Stimulated activated CD4-positive, alpha-beta T cell treated with anti-CD3 and anti-CD28 coated beads, Interleukin-4, amount 100 ng/mL, for 24 hours (primary cell): ENCODE results near the gene ITPR1.
"Not testable (repeated sequence)": the region's sequence is repeated elsewhere in the genome, so short reads cannot be mapped to it uniquely, and the experiment has no call there.

Experiments used
- DNase-seq: peaks from one replicate; pipeline ENCODE4 v3.0.0-alpha.2; 2020

The ITPR1 gene

DNA sequence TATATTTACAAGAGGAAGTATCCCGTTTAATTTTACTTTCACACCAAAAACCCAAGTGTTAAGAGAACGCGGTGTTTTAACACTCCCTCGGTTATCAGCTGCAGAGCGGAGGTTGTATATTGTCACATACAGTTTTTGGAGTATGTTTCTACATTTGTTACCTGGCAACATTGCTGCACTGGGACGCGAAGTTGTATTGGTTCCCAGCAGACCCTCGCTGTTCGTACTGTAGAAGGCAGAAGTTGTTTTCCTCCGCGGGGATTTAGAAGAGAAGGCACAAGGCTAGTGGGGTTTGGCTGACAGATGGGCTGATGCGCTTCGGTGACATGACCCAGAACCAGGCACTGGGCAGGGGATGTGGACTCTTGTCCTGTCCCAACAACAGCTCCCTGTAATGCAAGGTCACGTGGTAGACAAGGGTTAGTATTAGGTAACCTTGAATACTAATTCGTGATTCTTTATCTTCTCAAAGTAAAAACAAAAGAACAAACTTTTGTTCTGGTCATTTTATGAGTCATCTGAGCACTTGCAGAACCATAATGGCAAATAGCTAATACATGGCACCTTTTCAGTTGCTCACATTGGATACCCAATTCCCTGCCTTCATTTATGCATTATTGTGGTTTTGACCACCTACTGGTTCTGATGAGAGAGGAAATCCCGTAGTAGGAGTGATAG lies 255.7 kb downstream of the ITPR1 start:
- DNase-seq: no peak

- no peak for DNase-seq
Observed at GRCh38 chr3:4749567-4750002, 256.4 kb downstream of the ITPR1 start.

GRCh38 chr3:4750306-4750968 lies 257.3 kb downstream of the ITPR1 start:
- no peak for DNase-seq

- no peak for DNase-seq
Observed at GRCh38 chr3:4751029-4751501, 257.9 kb downstream of the ITPR1 start.

- no peak for DNase-seq
Observed at GRCh38 chr3:4751502-4752101, 258.5 kb downstream of the ITPR1 start.

DNA sequence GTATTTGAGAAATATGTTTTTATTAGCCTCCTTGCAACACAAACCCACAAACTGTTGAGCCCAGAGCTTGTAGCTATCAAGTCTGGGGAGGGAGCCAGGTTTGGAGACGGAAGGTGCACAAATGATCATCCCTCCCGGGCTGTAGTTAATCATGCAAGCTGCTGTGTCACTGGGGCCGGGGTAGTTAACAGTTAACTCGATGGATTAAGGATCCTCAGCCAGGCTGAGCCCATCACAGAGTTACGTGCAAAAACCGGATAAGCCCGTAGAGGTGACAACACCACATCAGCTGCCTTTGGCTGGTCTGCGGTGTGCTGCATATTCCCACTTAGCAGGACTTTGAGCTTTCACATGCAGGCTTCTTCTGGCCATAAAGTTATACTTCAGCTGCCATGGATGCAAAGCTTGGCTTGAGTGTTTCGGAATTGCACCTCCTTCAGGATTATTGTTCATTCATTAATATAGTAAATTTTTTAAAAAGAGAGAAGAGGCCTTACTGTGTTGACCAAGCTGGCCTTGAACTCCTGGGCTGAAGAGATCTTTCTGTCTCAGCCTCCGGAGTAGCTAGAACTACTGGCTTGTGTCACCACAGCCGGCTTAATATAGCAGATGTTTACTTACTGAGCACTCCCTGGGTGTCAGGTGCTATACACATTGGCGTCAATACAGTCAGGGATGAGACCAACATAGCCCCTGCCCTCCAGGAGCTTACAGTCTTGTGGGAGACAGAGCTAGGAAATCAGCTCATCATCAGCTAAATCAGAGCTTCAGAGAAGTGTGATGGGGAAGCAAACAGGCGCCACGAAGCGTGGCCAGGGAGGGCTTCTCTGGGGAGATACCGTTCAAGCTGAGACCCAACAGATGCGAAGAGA lies 259.3 kb downstream of the ITPR1 start:
- DNase-seq: no peak

DNA sequence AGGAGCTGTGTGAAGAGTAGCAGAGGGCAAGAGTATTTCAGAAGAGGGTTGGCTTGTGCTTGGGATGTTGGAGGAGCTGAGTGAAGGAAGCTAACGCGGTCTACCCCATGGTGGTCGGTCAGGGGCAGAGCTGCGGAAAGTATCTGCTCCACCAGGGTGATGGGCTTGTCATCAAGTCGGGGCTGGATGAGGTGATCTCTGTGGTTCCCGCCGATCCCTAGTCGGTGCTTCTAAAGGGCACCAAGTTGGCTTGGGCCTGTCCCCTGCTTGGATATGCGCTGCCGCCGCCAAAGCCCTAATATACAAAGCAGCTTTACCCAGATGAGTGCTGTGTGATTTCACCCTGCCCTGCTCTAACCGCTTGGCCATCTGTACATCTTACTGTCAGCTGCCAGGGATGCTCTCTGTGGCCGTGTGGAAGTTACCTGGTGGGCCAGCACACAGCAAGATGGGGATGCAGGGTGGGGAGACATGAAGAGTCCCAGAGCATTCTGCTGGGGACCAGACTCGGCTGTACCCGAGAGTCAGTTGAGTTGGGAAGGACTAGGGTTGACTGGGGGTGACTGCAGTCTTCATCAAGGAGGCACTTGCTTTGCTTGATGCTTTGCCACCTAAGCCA lies 260.0 kb downstream of the ITPR1 start:
- DNase-seq: no peak

DNA sequence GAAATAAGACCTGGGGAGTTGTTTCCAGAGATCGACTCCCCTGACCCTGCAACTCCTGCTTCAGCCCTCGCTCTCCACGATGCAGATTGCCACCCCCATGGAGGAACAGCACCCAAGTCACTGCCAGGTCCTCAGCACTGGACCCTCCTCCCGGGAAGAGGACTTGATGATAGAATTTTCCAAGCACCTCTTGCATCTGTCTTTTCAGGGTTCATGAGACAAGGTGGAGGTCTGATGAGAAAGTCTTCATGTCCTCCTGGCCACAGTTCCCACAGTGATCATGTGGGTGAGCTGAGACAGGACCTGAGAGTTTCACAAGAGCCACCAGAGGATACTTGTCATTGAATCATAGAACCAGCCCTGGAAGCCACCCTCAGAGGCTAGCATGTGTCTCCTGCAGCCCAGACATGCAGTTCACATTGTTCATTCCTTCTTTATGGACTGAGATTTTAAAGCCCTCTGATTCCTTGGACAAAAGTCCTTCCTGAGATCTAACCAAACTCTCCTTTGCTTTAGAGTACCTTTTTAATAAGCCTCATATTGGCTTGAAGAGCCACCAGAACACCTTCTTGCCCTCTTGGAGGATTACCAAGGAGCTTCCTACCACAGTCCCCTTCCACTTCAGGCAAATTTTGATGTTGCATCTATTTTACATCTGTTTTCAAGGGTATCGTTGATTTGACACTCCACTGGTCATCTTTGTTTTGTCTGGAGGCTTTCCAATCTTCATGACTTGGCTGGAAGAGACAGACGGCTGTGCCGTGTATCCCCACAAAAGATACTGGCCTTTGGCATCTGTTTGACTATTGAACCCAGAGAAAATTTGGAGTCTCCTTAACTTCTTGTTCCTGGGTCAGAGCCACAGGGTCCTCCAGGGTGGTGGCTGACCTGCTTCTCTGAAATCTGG lies 261.3 kb downstream of the ITPR1 start:
- DNase-seq: no peak

DNA sequence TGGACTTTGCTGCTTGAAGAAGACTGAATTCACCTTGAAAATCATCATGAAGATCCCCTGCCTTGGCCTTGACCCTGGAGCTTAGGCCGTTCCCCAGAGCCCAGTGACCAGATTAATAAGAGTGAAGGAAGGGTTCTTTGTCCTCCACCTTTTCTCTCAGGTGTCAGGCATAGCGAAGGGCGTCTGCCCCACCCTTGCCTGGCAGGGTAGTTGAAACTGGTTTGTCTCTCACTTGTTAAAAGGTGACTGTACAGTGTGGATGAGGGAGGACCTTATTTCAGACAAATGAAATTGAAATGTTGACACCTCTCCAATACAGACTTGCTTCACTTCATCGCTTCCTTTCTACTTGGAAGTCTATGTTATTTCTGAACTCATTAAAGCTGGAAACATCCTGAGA lies 262.4 kb downstream of the ITPR1 start:
- DNase-seq: no peak

DNA sequence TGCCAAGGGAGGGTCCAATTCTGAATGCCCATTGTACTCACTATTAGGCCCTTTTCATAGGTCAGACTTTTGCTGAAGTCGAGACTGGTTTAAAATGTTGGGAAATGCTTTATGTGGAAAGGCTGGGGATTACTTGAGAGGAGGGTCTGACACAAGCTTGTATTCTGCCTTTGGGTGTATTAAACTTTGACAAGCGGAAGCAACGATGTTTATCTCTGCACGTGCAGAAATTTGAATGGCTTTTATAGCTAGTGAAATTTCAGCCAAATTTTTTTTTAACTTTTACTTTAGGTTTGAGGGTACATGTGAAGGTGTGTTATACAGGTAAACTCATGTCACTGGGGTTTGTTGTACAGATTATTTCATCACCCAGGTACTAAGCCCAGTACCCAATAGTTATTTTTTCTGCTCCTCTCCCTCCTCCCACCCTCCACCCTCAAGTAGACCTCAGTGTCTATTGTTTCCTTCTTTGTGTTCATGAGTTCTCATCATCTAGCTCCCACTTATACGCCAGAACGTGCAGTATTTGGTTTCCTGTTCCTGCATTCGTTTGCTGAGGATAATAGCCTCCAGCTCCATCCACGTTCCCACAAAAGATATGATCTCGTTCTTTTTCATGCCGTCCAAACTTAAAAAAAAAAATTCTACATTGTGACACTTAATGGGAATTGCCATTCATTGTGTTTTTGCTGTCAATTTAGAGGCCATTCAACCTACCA lies 263.1 kb downstream of the ITPR1 start:
- DNase-seq: no peak

DNA sequence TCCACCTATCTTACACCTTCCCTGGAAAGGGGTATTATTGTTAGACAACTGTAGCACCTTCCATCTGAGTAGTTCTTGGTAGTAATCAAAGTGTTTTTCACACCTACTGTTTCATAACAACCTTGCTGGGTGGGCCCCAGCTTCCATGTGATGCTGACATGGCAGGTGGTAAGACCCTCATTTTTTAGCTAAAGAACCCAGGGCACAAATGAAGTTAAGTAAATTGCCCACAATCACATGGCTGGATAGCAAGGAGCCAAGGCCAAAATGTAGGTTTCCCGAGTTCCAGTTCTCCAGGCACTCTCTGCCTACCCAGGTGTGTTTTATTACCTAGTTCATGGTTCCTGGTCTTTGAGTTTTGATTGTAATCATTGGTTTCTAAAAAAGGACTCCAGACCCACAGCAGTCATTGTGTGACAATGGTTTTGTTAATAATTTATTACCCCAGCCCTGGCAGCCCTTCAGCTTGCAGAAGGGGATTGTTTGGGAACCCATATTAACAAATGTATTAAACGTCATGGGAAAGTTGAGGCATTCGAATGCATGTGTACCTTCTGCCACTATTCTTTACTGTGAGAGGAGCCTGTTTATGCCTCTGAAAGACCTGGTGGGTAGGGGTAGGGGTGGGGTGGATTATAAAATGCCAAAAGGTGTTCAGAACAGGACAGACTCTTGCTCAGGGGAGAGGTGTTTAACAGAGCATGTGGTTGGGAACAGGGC lies 263.9 kb downstream of the ITPR1 start:
- no peak for DNase-seq

DNA sequence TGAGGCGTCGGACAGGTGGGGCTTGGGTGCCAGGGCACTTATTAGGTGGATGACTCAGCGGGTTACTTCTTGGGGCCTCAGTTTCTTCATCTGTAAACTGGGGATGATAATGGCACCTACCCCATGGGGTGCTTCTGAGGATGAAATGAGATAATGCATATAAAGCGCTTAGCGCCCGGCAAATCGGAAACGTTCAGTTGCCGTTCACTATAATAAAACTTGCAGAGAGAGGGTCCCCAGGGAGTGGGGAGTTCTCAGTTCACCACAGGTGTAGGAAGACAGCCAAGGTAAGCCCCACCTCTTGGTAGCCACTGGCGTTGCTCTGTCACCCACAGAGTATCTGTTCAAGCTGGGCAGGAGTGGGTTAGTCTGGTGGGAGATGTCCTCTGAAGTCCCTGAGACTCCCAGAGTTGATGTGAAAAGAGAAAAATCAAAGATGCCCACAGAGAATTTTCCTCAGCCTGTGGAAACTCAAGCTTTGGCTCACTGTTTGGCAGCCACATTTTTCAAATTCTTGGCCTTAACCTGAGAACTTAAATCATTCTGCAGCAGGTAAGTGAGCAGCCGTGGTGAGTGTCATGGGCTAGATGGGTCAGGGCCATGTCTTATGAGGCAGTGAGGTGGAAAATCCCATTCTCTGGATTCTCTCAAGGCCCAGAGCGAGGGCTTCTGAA lies 264.6 kb downstream of the ITPR1 start:
- DNase-seq: no peak

DNA sequence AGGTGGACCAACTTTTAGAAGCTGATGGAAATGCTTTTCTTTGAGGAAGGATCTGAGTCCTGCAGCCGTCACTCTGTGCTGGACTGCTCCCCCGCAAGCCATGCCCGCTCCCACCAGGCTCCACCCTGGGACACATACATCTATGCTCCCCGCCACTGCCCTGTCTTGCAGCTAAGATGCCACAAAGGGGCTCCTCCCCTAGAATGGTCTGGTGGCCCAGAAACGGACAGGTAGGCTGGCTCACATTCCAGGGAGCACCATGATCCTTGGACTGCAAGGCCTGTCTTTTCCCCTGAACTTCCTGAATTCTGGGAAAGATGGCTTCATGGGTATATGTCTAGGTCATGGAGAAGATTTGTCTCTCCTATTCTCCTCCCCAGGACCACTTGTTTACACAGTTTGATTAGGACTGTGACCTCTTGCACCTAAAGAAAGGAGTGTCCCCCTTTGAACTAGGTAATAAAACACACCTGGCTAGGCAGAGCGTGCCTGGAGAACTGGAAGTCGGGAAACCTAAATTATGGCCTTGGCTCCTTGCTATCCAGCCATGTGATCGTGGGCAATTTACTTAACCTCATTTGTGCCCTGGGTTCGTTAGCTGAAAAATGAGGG lies 265.2 kb downstream of the ITPR1 start:
- no peak for DNase-seq

DNA sequence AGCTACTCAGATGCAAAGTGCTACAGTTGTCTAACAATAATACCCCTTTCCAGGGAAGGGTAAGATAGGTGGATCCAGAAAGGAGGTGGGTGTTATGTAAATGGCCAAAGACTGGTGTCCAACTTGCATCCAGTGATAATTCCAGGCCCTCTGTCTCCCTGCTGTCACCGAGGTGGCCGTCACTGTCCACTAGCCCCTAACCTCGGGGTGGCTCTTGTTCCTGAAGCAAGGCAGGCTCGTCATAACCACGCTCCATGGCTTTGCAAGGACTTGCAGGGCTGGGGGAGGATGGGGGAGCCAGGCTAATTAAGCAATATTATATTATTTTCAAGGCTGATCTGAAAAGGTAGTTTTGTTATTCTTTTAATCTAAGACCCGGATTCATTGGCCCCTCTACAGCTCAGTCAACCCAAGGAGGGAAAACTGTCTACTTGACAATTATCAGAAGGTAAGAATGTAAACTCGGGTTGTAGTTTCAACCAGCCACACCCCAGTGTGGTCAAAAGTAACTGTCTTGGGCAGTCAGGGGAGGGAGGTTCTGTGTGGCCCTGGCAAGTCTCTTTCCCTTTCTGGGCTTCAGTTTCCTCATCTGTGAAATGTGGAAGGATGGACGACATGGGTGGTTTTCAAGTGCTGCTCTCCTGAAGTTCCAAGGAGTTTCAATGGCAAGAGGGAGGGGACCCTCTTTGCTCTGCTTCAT lies 266.0 kb downstream of the ITPR1 start:
- no peak for DNase-seq

GRCh38 chr3:4759689-4760312 lies 266.7 kb downstream of the ITPR1 start:
- no peak for DNase-seq

- no peak for DNase-seq
Observed at GRCh38 chr3:4761759-4762158, 268.6 kb downstream of the ITPR1 start.

DNA sequence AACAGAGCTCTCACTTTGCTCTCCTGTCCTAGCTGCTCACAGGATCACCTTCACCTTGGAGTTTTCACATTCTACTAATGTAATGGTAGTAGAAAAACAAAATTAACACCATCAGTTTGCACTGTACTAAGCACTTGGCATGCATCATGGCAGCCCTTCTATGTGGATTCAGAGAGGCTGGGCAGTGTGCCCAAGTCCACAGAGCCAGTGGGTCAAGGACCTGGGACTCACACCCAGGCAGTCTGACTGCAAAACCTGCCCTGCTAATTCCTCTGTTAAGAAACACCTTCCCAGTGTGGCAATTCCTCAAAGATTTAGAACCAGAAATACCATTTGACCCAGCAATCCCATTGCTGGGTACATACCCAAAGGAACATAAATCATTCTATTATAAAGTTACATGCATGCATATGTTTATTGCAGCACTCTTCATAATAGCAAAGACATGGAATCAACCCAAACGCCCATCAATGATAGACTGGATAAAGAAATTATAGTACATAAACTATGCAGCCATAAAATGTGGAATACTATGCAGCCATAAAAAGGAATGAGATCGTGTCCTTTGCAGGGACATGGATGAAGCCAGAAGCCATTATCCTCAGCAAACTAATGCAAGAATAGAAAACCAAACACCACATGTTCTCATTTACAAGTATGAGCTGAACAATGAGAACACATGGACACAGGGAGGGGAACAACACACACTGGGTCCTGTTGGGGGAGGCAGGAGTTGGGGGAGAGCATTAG lies 269.5 kb downstream of the ITPR1 start:
- not testable (repeated sequence) for DNase-seq
